DMS53 treated with DMSO at 0.1 percent for 48 hours (cell line): Measurements from ENCODE around the gene HOXA9.
A peak's percentile ranks its signal among the peaks of the same experiment; 100 is the strongest.

Experiments used
- DNase-seq: peaks from one replicate; lab custom pipeline; 2025; ENCODE audit not compliant: unreplicated experiment; lab: John Stamatoyannopoulos, UW

The HOXA9 gene

GRCh38 chr7:27201580-27202017 lies 36.3 kb upstream of the HOXA9 start:
- DNase-seq, result no peak

- DNase-seq, result no peak
Observed at GRCh38 chr7:27200761-27201579, 35.6 kb upstream of the HOXA9 start.

GRCh38 chr7:27199849-27200760 lies 34.8 kb upstream of the HOXA9 start, which contains the start of gene HOXA13:
Gene HOXA13, minus strand, starts transcription at chr7:27200091. Its CDS starts 14 bp downstream, at chr7:27200077.
- DNase-seq, result peak; percentile 43

DNA sequence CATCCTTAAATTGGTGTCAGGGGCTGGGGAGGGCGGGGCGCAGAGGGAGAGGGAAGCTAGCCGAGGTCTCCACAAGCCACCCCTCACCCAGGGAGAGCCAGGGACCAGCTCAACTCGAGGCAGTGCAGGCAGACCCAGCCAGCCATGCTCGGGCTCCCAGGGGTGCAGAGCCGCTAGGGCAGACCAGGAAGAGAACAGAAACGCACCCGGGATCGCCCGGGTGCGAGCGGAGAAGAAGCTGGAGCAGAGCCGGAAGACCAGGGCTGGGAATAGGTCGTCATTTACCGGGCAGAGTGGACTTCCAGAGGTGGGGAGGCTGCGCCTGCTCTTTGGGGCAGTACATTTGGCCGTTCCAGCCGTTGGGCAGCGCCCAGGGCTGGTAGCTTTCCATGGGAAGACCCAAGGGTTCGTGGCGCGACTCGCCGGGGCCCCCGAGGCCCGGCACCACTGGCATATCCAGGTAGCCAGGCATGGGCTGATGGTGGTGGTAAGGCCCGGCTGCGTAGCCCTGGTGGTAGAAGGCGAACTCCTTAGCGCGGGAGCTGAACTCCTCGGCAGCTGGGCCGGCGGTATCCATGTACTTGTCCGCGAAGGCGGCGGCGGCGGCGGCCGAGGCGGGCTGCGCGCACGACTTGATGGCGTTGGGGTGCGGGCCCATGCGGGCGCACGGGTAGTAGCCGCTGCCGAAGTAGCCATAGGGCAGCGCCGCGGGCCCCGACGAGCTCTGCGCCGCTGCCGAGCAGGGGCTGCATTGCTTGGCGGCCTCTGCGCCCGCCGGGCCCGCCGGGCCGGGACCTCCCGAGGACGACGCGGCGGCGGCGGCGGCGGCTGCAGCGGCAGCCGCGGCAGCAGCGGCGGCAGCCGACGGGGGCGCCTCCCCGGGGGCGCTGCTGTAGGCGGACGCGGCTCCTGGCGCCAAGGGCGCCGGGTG lies 33.8 kb upstream of the HOXA9 start:
- DNase-seq, result no peak

- DNase-seq, result no peak
Observed at GRCh38 chr7:27198138-27198841, 33.0 kb upstream of the HOXA9 start.

DNA sequence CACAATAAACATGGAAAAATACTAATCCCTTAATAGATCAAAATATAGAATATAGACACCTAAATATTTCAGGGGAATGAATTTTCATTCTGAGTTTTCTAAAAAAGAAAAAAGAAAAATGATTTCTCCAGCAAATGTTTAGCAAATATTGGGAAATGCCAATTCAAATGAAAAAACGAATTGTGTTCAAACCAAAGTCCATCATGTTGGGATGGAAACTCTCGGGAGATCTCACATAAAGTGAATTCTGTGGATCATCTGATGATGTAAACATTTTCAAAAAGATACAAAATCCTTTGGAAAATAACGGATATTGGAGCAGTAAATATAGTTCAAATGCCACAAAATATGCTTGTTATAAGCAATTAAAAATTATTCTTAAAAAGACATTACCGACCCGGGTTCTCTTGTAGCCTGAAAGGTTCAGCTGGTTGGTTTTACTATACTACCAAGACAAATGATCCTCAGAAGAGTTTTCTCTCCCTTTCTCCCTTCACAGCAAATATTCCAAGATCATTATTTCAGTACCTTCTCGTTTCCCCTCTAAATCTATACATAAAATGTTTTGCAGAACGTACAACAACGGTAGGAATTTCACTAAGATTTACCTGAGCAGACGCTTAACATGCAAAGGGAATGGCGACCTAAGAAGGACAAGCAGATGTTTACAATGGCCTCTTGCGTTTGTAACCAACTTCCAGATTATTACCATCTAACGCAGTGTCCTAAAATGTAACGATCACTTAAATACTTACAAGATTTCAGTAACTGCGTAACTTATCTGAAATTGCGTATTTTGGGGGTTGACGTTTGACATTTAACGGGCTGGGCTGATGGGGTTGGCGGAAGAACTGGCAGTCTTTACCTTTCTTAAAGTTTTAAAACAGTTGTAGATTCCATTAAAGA lies 32.1 kb upstream of the HOXA9 start:
- DNase-seq, result peak; percentile 67

- peak; percentile 91 for DNase-seq
Observed at GRCh38 chr7:27196287-27196767, 31.0 kb upstream of the HOXA9 start.

DNA sequence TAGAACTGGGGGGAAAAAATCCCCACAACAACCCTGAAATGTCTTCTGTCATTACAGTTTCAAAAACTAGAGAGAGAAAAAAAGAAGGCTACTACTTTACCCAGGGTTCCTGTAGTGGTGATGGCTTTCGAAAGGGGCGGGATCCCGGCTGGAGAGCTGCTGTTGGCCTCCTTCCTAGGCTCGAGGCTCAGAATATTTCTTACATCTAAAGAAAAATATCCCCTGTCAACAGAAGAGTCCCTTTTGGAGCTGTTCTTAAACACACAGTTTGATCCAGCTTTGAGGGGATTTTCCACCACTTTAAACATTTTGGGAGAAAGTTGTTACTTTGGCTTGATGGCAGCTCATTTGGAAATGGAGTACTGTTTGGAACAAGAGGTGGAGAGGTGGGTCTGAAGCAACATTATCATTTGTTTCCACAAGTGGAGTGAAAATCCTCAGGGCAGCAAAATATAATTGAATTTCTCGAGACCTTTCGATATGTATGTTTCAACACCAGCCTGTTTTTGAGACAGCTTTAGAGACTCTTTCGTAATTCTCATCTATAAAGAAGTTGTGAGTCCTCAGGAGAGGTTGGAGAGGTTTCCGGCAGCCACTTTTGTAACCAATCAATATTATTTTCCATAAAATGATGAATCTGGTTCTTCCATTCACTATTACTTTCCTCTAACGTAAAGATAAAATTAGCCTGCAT lies 29.5 kb upstream of the HOXA9 start:
- no peak for DNase-seq

- no peak for DNase-seq
Observed at GRCh38 chr7:27194002-27194352, 28.6 kb upstream of the HOXA9 start.

- no peak for DNase-seq
Observed at GRCh38 chr7:27193335-27194001, 28.1 kb upstream of the HOXA9 start.

DNA sequence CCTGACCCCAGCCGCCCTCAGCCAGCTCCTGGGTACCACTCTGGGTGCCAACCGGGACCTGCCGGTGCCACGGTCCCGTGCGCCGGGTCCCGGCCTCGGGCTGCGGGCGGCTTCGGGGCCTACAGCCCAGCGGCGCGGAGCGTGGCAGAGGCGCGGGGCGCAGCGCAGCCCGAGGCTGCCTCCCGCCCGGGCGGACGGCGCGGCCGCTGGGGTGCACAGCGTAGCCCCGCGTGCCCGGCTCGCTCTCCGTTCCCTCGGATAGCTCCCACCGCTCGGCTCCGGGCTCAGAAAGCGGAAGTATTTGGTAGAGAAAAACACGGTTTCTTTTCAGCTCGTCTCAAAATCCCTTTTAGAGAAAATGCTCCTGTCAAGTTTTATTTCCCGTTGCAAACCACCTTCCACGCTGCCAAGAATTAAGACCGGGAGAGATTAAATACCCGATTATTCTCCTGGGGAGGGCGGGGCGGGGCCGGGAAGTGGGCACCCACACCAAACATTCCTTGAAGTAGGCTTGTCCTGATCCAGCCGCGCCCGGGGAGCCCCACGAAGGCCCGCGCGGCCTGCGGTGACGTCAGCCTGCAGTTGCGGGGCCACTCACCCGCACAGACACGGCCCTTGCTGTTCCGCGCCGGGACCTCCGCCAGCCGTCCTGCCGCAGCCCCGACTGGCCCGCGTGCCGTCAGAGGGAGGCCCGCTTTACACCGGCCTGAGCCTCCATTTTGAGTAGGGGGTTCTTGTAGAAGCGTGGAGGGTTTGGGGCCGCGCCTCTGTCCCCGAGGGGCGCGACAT lies 27.4 kb upstream of the HOXA9 start:
- no peak for DNase-seq

GRCh38 chr7:27191833-27192545 lies 26.7 kb upstream of the HOXA9 start:
- DNase-seq, result no peak

GRCh38 chr7:27191161-27191731 lies 25.9 kb upstream of the HOXA9 start:
- no peak for DNase-seq

DNA sequence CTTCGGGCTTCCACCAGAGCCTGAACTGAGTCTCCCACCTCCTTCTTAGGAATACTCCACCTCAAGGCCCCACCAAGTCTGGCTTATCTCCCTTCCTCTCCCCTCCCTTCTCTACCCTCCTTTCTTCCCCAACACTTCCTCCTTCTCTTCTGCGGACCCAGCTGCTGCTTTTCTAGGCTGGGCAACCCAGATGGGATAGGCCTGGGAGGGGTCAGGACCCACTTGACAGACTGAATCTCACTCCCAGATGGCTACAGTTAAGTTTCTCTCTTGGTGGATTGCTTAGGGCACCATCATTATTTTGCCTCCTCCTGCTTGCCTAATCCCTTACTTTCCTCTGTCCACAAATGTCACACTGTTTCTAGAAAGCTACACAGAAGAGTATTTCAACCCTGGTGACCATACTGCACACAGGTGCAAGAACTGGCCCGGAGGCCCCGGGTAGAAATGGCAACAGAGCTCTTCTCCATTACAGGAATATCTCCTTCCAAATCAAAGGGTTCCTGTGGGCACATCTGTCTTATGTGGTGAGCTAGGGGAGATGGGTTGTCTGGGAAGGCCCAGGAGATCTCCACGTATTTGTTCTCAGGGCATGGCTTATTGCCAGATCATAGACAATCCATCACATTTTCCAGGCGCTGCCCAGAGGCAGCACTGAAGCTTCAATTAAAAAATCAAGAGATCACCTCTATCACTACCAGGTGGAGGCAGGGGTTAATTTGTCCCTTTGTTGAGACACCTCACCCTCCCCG lies 24.8 kb upstream of the HOXA9 start:
- no peak for DNase-seq

GRCh38 chr7:27189295-27189996 lies 24.1 kb upstream of the HOXA9 start:
- DNase-seq, result no peak
